SK-N-SH treated with all-trans-retinoic acid at 6 μM for 48 hours (cell line): ENCODE measurements around the gene PAQR5.

Experiments
- ATAC-seq: fragments of 200-7000 bp; cut with Tn5 transposase; 3 replicates; pipeline ENCODE4 v1.9.1; 2020; ENCODE audit warnings: mild to moderate bottlenecking, moderate library complexity
- ARNTL ChIP-seq: fragments of 450-650 bp; formaldehyde crosslinking; IDR thresholded peaks from 2 replicates; pipeline ENCODE4 v1.5.0; 2020; ENCODE audit warnings: low read depth, mild to moderate bottlenecking, moderate library complexity, borderline replicate concordance
- BACH2 ChIP-seq: fragments of 250-450 bp; sonication (Bioruptor Pico); IDR thresholded peaks from 2 replicates; pipeline ENCODE4 v1.9.0; 2021; ENCODE audit warnings: mild to moderate bottlenecking, borderline replicate concordance
- CREB5 ChIP-seq: fragments of 250-450 bp; sonication (Bioruptor Pico); IDR thresholded peaks from 2 replicates; pipeline ENCODE4 v1.5.1; 2020; ENCODE audit warnings: low read depth, mild to moderate bottlenecking, moderate library complexity
- CSDC2 ChIP-seq: fragments of 250-450 bp; sonication (Bioruptor Pico); IDR thresholded peaks from 2 replicates; pipeline ENCODE4 v1.5.0; 2020; ENCODE audit warnings: mild to moderate bottlenecking, moderate library complexity
- CSRNP3 ChIP-seq: fragments of 250-450 bp; sonication (Bioruptor Pico); IDR thresholded peaks from 2 replicates; pipeline ENCODE4 v1.5.1; 2021; ENCODE audit warnings: mild to moderate bottlenecking, moderate library complexity
- GLIS3 ChIP-seq: fragments of 250-450 bp; sonication (Bioruptor Pico); IDR thresholded peaks from 2 replicates; pipeline ENCODE4 v1.5.0; 2020; ENCODE audit warnings: mild to moderate bottlenecking, moderate library complexity
- ISL1 ChIP-seq: fragments of 250-450 bp; sonication (Bioruptor Pico); IDR thresholded peaks from 2 replicates; pipeline ENCODE4 v2.1.2; 2022; ENCODE audit warnings: mild to moderate bottlenecking, moderate library complexity
- OSR1 ChIP-seq: fragments of 250-450 bp; sonication (Bioruptor Pico); IDR thresholded peaks from 2 replicates; pipeline ENCODE4 v1.8.0; 2022; ENCODE audit warnings: moderate library complexity, mild to moderate bottlenecking, inconsistent platforms
- PATZ1 ChIP-seq: fragments of 250-450 bp; sonication (Bioruptor Pico); IDR thresholded peaks from 2 replicates; pipeline ENCODE4 v1.8.0; 2020; ENCODE audit warnings: mild to moderate bottlenecking, moderate library complexity, borderline replicate concordance
- POU6F1 ChIP-seq: fragments of 250-450 bp; sonication (Bioruptor Pico); IDR thresholded peaks from 2 replicates; pipeline ENCODE4 v1.8.0; 2021; ENCODE audit warnings: low read depth, mild to moderate bottlenecking, moderate library complexity, borderline replicate concordance
- PPARA ChIP-seq: fragments of 250-450 bp; sonication (Bioruptor Pico); IDR thresholded peaks from 2 replicates; pipeline ENCODE4 v1.5.0; 2020; ENCODE audit warnings: mild to moderate bottlenecking, borderline replicate concordance
- RARB ChIP-seq: fragments of 250-450 bp; sonication (Bioruptor Pico); IDR thresholded peaks from 2 replicates; pipeline ENCODE4 v1.8.0; 2021; ENCODE audit warnings: mild to moderate bottlenecking, moderate library complexity
- SNAI2 ChIP-seq: fragments of 250-450 bp; sonication (Bioruptor Pico); IDR thresholded peaks from 2 replicates; pipeline ENCODE4 v1.5.0; 2020; ENCODE audit warnings: mild to moderate bottlenecking, moderate library complexity
- TCF4 ChIP-seq: fragments of 250-450 bp; sonication (Bioruptor Pico); IDR thresholded peaks from 2 replicates; pipeline ENCODE4 v1.8.0; 2021; ENCODE audit warnings: mild to moderate bottlenecking, moderate library complexity, borderline replicate concordance
- TOX ChIP-seq: fragments of 250-450 bp; sonication (Bioruptor Pico); IDR thresholded peaks from 2 replicates; pipeline ENCODE4 v1.8.0; 2021; ENCODE audit warnings: mild to moderate bottlenecking, moderate library complexity, borderline replicate concordance
- TSHZ2 ChIP-seq: fragments of 250-450 bp; sonication (Bioruptor Pico); IDR thresholded peaks from 2 replicates; pipeline ENCODE4 v1.5.0; 2020; ENCODE audit warnings: mild to moderate bottlenecking, moderate library complexity
- ZC3H10 ChIP-seq: fragments of 250-450 bp; sonication (Bioruptor Pico); IDR thresholded peaks from 2 replicates; pipeline ENCODE4 v1.5.1; 2021; ENCODE audit warnings: mild to moderate bottlenecking, moderate library complexity
- ZFP30 ChIP-seq: fragments of 450-650 bp; formaldehyde crosslinking; IDR thresholded peaks from 2 replicates; pipeline ENCODE4 v1.5.0; 2022; ENCODE audit warnings: mild to moderate bottlenecking, moderate library complexity
- ZNF565 ChIP-seq: fragments of 450-650 bp; formaldehyde crosslinking; conservative IDR thresholded peaks from 2 replicates; pipeline ENCODE4 v1.5.0; 2020; ENCODE audit warnings: low read depth, mild to moderate bottlenecking, moderate library complexity
- ZNF70 ChIP-seq: fragments of 450-650 bp; formaldehyde crosslinking; IDR thresholded peaks from 2 replicates; pipeline ENCODE4 v1.5.0; 2020; ENCODE audit warnings: mild to moderate bottlenecking, moderate library complexity

Gene PAQR5

GRCh38 chr15:69285834-69286233 lies 12.9 kb upstream of the PAQR5 start:
- no peak for ATAC-seq
- TF ChIP-seq CSDC2 (no peak), OSR1 (CRISPR knock-in tag) (no peak), ISL1 (CRISPR knock-in tag) (no peak), RARB (CRISPR knock-in tag) (no peak), PPARA (CRISPR knock-in tag) (no peak), TCF4 (CRISPR knock-in tag) (no peak)

- ATAC-seq = no peak
- TF ChIP-seq ZFP30 (CRISPR knock-in tag) (no peak), SNAI2 (CRISPR knock-in tag) (no peak), PATZ1 (CRISPR knock-in tag) (no peak), ARNTL (no peak), POU6F1 (CRISPR knock-in tag) (no peak), BACH2 (no peak), CSRNP3 (no peak), RARB (CRISPR knock-in tag) (no peak), ZNF565 (CRISPR knock-in tag) (no peak), ZNF70 (CRISPR knock-in tag) (no peak), TSHZ2 (CRISPR knock-in tag) (no peak), PPARA (CRISPR knock-in tag) (no peak), ISL1 (CRISPR knock-in tag) (no peak), CREB5 (CRISPR knock-in tag) (no peak), TOX (CRISPR knock-in tag) (no peak), ZC3H10 (CRISPR knock-in tag) (no peak)
Measured at GRCh38 chr15:69288011-69288410, 10.7 kb upstream of the PAQR5 start.

- TF ChIP-seq POU6F1 (CRISPR knock-in tag) = no peak
- no peak for TF ChIP-seq GLIS3 (CRISPR knock-in tag)
- no peak for TF ChIP-seq OSR1 (CRISPR knock-in tag)
- TF ChIP-seq ZFP30 (CRISPR knock-in tag) = no peak
- TF ChIP-seq BACH2 = no peak
- TF ChIP-seq ZNF70 (CRISPR knock-in tag) = no peak
- no peak for TF ChIP-seq CSDC2
- TF ChIP-seq TSHZ2 (CRISPR knock-in tag) = no peak
- no peak for ATAC-seq
Measured at GRCh38 chr15:69288531-69289341, 10.0 kb upstream of the PAQR5 start.
